Neural crest cell (in vitro differentiated cells): ENCODE results near the gene TMPRSS13. TPM values are rescaled to one million over a fixed set of nuclear protein-coding genes. Genes with fewer than 3 reads are reported as not detected.

Experiments used
- DNase-seq: peaks from one replicate; pipeline ENCODE4 v3.0.0; 2021; ENCODE audit warnings: low read depth, mixed read lengths, low spot score
- H3K27ac Mint-ChIP-seq: one replicate; pipeline ENCODE4 v1.8.0; 2021; ENCODE audit warnings: mild to moderate bottlenecking, mixed read lengths; ENCODE audit not compliant: unreplicated experiment
- H3K27me3 Mint-ChIP-seq: 2 replicates; pipeline ENCODE4 v1.8.0; 2021; ENCODE audit warnings: low read depth, mild to moderate bottlenecking, mixed read lengths
- H3K36me3 Mint-ChIP-seq: 2 replicates; pipeline ENCODE4 v1.8.0; 2021; ENCODE audit warnings: low read depth, mild to moderate bottlenecking, mixed read lengths
- H3K4me1 Mint-ChIP-seq: 2 replicates; pipeline ENCODE4 v1.8.0; 2021; ENCODE audit warnings: mixed read lengths
- H3K4me3 Mint-ChIP-seq: one replicate; pipeline ENCODE4 v1.8.0; 2021; ENCODE audit warnings: mild to moderate bottlenecking, mixed read lengths
- H3K9me3 Mint-ChIP-seq: 2 replicates; pipeline ENCODE4 v1.8.0; 2021; ENCODE audit warnings: mixed read lengths
- total RNA-seq: library from RNA; stranded (reverse); gene quantifications from 2 replicates; pipeline ENCODE4 v1.2.1, GENCODE V29; 2021
- TF ChIP-seq, protein P1 (sequence below): fragments of 200-600 bp; sonication (generic); conservative IDR thresholded peaks from 2 replicates; pipeline ENCODE4 v1.5.0; 2021; ENCODE audit warnings: antibody characterized with exemption, mild to moderate bottlenecking

TMPRSS13 gene
- total RNA-seq, 1 donor from 2014 or later = not detected

DNA sequence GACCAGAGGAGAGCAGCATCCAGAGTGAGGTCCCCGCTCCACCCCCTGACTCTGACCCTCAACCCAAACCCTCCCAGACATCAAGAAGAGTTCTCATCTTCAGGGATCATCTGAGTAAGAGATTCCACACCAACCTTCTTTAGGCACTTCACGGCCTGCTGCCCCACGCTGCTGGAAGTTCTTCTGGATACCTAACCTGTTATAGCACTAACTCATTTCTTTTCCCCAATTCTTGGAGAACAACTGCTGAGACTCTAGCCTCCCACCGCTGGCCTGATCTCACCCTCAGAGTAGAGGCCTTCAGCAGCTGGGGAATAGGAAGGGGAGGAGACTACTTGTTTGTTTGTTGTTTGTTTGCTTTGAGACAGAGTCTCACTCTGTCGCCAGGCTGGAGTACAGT is 7.3 kb downstream of the TMPRSS13 start:
- H3K36me3 Mint-ChIP-seq = no peaks in the 10 kb centered on the region
- no peaks in the 10 kb centered on the region for H3K9me3 Mint-ChIP-seq
- no peaks in the 10 kb centered on the region for H3K27me3 Mint-ChIP-seq
- H3K4me3 Mint-ChIP-seq = no peak overlapping the region
- no peak overlapping the region for H3K27ac Mint-ChIP-seq
- no peak for DNase-seq
- TF ChIP-seq, protein P1, sequence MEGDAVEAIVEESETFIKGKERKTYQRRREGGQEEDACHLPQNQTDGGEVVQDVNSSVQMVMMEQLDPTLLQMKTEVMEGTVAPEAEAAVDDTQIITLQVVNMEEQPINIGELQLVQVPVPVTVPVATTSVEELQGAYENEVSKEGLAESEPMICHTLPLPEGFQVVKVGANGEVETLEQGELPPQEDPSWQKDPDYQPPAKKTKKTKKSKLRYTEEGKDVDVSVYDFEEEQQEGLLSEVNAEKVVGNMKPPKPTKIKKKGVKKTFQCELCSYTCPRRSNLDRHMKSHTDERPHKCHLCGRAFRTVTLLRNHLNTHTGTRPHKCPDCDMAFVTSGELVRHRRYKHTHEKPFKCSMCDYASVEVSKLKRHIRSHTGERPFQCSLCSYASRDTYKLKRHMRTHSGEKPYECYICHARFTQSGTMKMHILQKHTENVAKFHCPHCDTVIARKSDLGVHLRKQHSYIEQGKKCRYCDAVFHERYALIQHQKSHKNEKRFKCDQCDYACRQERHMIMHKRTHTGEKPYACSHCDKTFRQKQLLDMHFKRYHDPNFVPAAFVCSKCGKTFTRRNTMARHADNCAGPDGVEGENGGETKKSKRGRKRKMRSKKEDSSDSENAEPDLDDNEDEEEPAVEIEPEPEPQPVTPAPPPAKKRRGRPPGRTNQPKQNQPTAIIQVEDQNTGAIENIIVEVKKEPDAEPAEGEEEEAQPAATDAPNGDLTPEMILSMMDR = no peak
- peaks cover 5% of the 10 kb centered on the region for H3K4me1 Mint-ChIP-seq

DNA sequence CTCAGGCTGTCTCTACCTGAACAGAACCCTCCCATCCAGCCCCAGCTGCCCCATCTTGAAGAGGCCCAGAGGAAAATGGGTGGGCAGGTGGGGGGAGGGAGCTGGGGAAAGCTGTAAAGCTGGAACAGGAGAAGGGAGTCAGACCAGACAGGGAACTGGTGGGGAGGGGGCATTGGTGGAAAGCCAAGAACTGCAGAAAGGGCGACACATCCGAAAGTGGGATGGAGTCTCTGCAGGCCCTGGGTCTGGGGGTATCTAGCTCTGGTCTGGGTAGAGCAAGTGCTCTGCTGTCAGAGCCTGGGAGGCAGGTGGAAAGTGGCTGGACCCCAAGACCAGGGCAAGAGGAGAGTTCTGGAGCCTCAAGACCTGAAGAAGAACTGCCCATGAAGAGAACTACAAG is 7.7 kb downstream of the TMPRSS13 start:
- Mint-ChIP-seq H3K36me3 (no peaks in the 10 kb centered on the region), H3K4me1 (peaks cover 5% of the 10 kb centered on the region), H3K9me3 (no peaks in the 10 kb centered on the region), H3K27ac (peak overlapping the region; percentile 75), H3K27me3 (no peaks in the 10 kb centered on the region), H3K4me3 (no peak overlapping the region)
- no peak for DNase-seq
- TF ChIP-seq, protein P1 = no peak

DNA sequence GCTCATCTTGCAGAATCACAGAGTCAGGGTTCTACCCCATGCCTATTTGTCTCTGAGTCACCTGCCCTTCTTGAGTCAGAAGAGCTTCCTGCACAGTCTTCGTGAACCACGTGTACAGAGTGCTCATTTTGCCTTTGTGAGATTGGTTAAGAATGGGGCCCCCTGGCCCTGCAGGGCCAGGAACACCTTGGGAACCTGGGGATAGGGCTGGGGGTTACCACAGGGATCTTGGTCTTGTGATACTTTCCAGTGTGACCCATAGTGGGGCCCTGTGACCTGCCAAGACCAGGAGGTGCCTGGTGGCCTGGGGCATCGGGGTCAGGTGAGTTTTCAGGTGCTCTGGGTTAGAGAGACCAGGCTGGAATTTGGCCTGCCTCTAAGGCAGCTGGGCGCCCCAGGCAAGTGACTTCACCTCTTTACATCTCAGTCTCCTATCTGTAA is 9.4 kb downstream of the TMPRSS13 start:
- H3K9me3 Mint-ChIP-seq = no peaks in the 10 kb centered on the region
- H3K4me1 Mint-ChIP-seq = no peaks in the 10 kb centered on the region
- DNase-seq = no peak
- H3K36me3 Mint-ChIP-seq = no peaks in the 10 kb centered on the region
- TF ChIP-seq, protein P1 = no peak
- no peaks in the 10 kb centered on the region for H3K27me3 Mint-ChIP-seq
- H3K4me3 Mint-ChIP-seq = no peak overlapping the region
- no peak overlapping the region for H3K27ac Mint-ChIP-seq

DNA sequence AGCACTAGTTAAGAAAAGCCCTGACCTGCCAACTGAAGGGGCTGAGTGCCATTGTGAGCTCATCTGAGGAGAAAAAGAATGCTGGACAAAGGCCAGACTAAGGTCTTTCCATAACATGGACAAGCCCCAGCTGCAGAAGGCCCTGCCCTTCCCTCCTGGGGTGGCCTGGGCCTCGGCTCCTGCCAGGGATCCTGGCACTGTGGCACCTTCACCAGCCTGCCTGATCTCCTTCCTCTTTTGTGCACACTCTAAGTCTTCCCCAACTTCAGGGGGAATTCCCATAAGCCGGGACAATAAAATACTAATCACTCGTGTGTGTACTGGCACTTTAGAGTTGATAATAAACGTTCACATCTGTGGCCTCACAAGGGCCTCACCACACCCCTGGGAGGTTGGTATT is 9.9 kb downstream of the TMPRSS13 start:
- TF ChIP-seq, protein P1 = no peak
- Mint-ChIP-seq H3K36me3 (no peaks in the 10 kb centered on the region), H3K4me3 (no peak overlapping the region), H3K27ac (no peak overlapping the region), H3K27me3 (no peaks in the 10 kb centered on the region), H3K4me1 (no peaks in the 10 kb centered on the region), H3K9me3 (no peaks in the 10 kb centered on the region)
- no peak for DNase-seq

DNA sequence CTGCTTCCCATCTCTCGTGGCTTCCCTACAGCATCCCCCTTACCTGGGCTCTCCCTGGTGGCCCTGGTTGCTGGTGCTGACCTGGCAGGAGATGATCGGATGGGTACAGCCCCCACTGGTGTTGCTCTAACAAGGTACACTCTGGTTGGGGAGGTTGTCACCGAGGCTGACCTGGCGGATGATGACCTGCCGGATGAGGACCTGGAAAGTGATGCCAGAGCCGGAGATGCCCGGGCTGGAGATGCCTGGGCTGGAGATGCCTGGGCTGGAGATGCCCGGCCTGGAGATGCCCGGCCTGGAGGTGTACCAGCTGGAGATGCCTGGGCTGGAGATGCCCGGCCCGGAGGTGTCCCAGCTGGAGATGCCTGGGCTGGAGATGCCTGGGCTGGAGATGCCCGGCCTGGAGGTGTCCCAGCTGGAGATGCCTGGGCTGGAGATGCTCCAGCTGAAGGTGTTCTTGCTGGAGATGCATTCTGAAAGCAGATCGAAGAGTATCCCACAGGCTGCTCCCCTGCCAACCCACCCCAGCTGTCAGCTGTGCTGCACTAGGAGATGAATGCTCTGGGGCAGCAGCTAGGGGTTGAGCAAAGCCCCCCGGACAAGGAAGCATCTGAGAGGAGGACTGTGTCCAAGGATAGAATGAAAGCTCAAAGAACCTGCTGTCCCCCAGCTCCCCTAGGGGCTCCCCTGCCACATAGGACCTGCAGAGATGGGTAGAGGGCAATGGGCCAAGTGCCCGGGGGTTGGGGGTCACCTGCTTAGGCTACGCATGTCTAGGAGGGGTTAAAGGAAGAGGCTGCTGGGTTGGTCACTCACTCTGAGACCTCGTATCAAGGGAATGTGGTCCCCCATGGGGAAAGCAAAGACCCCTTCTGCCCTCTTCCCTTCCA is 10.6 kb downstream of the TMPRSS13 start:
- Mint-ChIP-seq H3K36me3 (no peaks in the 10 kb centered on the region), H3K4me1 (no peaks in the 10 kb centered on the region), H3K4me3 (no peak overlapping the region), H3K27ac (no peak overlapping the region), H3K9me3 (no peaks in the 10 kb centered on the region), H3K27me3 (no peaks in the 10 kb centered on the region)
- TF ChIP-seq, protein P1 = no peak
- no peak for DNase-seq
